Adrenal gland (tissue), 5 donors: ENCODE results near the gene GPR176.

Experiments used
- POLR2A ChIP-seq, 2 donors: fragments of 450-650 bp; IDR thresholded peaks; one replicate each; pipeline ENCODE4 v1.6.1; 2017; ENCODE audit warnings: antibody characterized with exemption in 2 of 2, mild to moderate bottlenecking in 2 of 2, moderate library complexity in 1 of 2
- TF ChIP-seq, protein P1 (sequence below), 6 experiments: fragments of 450-650 bp in 4 of 6; fragments of 200-600 bp in 2 of 6; sonication (generic) in 1 of 6; IDR thresholded peaks; 1 replicate in 5 of 6; 2 replicates in 1 of 6; pipeline versions ENCODE4 v1.5.1 to v1.8.0; 2016 to 2021; ENCODE audit warnings: antibody characterized with exemption in 6 of 6, mild to moderate bottlenecking in 2 of 6, moderate library complexity in 1 of 6
- donor health status: DM: no; HTN: no; CAD: no.

DNA sequence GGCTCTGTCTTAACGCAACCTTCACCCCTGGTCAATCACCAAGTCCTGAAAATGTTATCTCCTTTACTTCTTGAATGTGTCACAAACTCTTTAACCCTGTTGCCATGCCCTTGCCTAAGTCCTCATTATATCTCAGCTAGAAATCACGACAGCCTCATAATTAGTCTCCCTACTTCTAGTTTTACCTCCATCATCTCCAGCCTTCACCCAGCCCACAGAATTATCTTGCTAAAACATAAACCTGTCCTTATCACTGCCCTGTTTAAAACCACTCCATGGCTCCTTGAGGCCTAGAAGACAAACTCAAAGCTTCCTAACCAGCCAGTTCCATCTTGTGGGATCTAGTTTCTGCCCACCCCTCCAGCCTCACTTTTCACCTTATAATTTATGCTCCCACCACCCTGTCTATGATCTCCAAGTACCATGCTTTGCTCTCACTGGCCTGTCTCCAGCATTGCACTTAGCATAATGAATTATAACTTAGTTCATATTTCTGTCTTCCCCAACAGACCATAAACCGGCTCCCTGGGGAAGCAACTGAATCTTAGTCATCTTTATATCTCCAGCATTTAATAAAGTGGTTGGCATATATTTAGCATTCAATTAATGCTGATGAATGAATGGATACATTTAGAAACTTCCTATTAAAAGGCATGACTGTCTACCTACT, 39.2 kb downstream of the GPR176 start:
- TF ChIP-seq, protein P1, sequence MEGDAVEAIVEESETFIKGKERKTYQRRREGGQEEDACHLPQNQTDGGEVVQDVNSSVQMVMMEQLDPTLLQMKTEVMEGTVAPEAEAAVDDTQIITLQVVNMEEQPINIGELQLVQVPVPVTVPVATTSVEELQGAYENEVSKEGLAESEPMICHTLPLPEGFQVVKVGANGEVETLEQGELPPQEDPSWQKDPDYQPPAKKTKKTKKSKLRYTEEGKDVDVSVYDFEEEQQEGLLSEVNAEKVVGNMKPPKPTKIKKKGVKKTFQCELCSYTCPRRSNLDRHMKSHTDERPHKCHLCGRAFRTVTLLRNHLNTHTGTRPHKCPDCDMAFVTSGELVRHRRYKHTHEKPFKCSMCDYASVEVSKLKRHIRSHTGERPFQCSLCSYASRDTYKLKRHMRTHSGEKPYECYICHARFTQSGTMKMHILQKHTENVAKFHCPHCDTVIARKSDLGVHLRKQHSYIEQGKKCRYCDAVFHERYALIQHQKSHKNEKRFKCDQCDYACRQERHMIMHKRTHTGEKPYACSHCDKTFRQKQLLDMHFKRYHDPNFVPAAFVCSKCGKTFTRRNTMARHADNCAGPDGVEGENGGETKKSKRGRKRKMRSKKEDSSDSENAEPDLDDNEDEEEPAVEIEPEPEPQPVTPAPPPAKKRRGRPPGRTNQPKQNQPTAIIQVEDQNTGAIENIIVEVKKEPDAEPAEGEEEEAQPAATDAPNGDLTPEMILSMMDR (IDR thresholded peaks at IDR 0.05), result no peak
- no peak for TF ChIP-seq POLR2A (IDR thresholded peaks at IDR 0.05)
